NCI-H748 treated with DMSO at 0.1 percent for 48 hours (cell line): ENCODE data around the gene ZNF697.
"Not testable (repeated sequence)": the region's sequence is repeated elsewhere in the genome, so short reads cannot be mapped to it uniquely, and the experiment has no call there.

Experiments used
- DNase-seq: peaks from one replicate; lab custom pipeline; 2025; lab: John Stamatoyannopoulos, UW

The ZNF697 gene

GRCh38 chr1:119602789-119603188 lies 45.3 kb downstream of the ZNF697 start:
- DNase-seq, result not testable (repeated sequence)

DNA sequence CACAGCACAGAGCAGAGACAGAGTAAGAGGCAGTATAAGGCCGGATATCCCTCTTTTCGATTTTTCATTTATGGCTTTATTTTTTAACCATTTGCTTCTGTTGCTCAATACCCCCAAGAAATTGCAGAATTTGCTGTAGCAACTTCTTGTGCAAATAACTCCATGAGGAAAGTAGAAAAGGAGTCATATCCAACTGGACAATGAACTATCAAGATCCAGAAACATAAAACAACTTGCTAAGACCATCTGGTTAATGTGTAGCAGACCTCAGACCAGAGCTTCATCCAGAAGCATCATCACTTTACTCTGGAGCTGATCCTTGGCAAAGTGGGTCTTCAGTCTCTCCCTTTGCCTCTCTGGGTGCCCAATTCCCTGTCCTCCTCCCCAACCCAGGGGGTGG lies 45.9 kb downstream of the ZNF697 start:
- no peak for DNase-seq

GRCh38 chr1:119600976-119601375 lies 47.1 kb downstream of the ZNF697 start:
- no peak for DNase-seq

DNA sequence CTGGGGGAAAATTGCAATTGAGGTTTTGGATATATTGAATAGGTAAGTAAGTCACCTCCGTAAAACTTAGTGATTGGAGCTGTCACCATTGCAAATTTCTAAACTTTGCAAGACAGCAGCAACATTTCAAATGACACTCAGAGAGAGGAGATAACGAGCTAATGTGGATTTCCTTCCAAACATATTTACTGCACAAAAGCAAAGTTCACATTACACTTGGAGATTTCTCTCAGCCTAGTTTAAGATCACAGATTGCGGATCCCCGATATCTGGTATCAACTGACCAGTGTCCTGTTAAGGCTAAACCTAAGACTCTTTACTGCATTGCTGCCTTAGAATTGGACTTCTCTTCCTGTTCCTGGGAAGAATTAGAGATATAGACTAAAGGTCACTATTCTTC lies 47.5 kb downstream of the ZNF697 start:
- DNase-seq, result no peak

GRCh38 chr1:119595606-119596005 lies 52.5 kb downstream of the ZNF697 start:
- DNase-seq, result no peak

DNA sequence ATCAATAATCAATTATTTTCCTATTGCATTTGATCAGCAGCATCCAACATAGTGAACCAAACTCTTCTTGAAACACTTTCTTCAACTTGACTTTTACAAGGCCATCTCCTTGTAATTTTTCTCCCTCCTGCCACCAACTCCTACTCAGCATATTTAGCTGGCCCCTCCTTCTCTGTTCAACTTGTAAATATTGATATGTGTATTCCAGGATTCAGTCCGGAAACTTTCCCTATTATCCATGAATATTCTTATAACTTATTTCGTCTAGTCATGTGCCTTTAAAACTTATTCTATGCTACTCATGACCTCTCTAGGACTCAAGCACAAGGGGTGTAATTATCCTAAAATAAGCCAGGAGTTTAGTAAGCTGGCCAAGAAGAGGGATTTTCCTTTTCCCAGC lies 52.9 kb downstream of the ZNF697 start:
- DNase-seq, result no peak

- DNase-seq, result no peak
Measured at GRCh38 chr1:119594376-119594775, 53.7 kb downstream of the ZNF697 start.

- no peak for DNase-seq
Measured at GRCh38 chr1:119593805-119594204, 54.3 kb downstream of the ZNF697 start.

DNA sequence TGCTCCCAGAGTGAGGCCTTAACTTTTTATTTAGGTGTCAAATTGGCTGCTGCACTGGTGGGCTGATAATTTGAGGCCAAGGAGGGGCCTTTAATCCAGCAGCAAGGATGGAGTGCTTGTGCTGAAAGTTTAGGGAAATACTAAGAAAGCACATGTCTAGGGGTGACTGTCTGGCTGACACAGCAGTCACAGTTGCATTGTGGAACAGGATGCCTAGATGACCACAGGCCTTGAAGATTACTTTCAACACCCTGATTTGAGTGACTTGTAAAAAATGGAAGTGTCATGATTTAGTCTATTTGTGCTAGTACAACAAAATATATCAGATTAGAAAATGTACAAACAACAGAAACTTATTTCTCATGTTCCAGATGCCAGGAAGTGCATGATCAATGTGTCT lies 57.7 kb downstream of the ZNF697 start:
- no peak for DNase-seq

DNA sequence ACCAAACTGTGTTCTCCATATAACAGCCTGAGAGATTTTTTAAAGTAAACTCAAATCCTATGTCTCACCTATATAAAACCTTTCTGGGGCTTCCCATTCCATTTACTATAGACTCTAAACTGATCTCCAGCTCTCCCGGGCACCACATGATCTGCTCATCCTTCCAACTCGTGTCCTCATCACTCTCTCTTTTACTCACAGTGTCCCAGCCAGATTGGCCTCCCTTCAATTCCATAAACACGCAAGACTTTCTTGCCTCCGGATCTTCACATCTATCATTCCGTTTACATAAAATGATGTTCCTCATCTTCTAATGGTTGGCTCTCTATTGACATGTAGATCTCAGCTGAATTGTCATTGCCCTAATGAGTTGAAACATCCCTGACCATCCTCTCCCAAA lies 59.4 kb downstream of the ZNF697 start:
- no peak for DNase-seq

DNA sequence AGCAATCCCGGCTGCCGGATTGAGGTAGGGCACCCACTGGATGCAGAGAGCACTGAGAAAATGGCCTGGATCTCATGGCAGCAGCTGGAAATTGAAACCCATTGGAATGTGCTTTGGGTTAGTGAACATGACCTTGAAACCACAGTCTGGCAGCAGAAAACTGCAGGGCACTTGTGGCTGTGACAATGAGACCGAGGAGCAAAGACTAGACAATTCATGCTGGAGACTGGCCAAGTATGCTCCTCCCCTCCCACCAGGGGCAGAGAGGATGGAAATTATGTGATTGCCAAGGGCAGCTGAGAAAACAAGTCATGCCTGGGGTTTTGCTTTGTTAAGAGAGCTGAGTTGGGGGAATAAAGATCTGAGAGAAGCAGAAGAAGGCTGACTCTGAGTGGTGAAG lies 60.7 kb downstream of the ZNF697 start:
- peak; percentile 85 for DNase-seq

DNA sequence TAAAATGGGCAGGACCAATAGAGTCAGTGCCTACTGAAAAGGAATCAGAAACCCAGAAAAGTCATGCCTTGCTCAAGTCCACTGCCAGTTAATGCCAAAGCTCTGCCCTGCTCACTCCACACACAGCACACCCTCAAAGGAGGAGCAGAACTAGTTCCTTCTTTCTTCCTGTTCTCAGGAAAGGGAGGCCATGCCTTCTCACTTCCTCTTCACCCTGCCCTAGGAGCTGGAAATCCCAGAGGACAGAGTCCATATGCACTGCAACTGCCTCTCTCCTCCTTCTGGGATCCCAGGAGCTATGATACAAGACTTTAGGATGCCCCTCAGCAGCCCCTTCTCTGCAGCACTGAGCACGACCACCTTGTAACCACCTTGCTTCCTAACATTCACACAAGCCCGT lies 62.3 kb downstream of the ZNF697 start:
- not testable (repeated sequence) for DNase-seq

DNA sequence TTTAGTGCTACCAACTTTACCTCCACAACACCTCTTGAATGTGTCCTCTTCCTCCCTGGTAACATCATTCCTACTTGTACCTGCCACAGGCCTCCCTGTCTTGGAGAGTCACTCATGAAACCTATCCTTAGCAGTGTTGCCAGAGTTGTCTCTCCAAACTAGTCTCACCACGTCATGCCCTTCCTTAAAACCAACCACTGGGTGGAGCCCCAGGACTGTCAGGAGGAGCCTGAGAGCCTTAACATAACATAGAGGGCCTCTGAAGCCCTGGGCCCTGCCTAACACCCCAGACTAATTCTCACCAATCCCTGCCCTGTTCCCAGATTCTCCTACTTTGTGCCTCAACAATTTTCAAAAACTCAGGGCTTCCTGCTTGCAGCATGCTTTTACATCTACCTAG lies 65.3 kb downstream of the ZNF697 start:
- peak; percentile 9 for DNase-seq

DNA sequence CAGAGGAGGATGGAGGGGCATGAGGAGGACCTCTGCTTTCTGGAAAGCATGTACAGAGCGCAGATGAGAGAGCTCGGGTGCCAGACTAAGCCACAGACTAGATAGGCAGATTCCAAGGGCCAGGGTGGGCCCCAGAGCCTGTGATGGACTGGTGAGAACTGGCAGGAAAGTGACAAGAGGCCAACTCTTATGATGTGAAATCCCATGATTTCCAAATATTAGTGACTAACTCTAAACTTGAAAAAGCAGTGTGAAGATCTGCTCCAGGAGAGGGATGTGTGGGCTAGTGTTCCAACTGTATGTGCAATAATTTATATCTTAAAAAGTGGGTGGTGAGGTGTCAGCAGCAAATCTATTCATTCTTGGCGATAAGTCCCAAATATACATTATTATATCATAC lies 67.0 kb downstream of the ZNF697 start:
- DNase-seq, result not testable (repeated sequence)

GRCh38 chr1:119573886-119574285 lies 74.2 kb downstream of the ZNF697 start:
- DNase-seq, result no peak

DNA sequence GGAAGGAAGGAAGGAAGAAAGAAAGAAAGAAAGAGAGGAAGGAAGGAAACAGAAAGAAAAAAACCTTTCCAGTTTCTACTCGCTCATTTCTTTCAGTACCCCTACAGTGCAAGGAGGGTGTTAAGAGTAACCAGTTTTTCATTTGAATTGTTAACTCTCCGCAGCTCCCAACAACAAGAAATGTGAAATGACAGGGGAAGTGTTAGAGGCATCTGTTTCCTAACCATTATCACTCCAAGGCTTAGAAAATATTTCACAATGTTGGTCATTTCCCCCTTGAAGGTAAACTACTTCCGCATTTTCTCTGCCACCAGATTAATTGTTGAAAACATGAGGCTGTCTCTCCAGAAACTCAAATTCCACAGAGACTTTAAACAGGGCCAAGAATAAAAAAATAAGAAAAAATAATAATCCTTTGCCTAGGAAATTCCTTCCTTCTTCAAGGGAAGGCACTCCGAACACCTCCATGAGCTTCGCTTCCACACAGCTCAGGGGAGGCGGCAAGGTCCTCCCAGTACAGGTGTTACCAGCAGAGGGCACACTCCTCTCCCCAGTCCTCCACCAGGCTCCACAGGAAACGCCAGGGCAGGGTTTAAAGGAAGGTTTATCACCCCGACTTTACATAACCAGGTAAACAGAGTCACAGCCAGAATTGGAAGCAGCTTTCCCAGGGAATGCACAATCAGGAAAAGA lies 78.0 kb downstream of the ZNF697 start:
- not testable (repeated sequence) for DNase-seq
